Lower lobe of right lung (tissue), 2 donors: ENCODE results near the gene MYL6B. TPM values are rescaled to one million over a fixed set of nuclear protein-coding genes. Genes with fewer than 3 reads are reported as not detected.
"Not testable (repeated sequence)": the region's sequence is repeated elsewhere in the genome, so short reads cannot be mapped to it uniquely, and the experiment has no call there.

Source experiments
- ATAC-seq, 2 donors: fragments of 200-7000 bp; cut with Tn5 transposase; one replicate each; pipeline ENCODE4 v1.9.1; 2020 to 2022; ENCODE audit warnings: mild to moderate bottlenecking in 2 of 2, moderate library complexity in 2 of 2
- DNase-seq: peaks from one replicate; pipeline ENCODE4 v3.0.0-alpha.2; 2020
- H3K27ac ChIP-seq: fragments of 200-600 bp; one replicate; pipeline ENCODE4 v1.8.0; 2022
- H3K27me3 ChIP-seq: fragments of 200-600 bp; one replicate; pipeline ENCODE4 v1.8.0; 2022; ENCODE audit warnings: low read depth
- H3K36me3 ChIP-seq: fragments of 200-600 bp; one replicate; pipeline ENCODE4 v1.8.0; 2022; ENCODE audit warnings: mild to moderate bottlenecking
- H3K4me1 ChIP-seq: fragments of 200-600 bp; one replicate; pipeline ENCODE4 v1.8.0; 2022
- H3K4me3 ChIP-seq: fragments of 200-600 bp; one replicate; pipeline ENCODE4 v1.8.0; 2022; ENCODE audit warnings: mild to moderate bottlenecking
- H3K9me3 ChIP-seq: fragments of 200-600 bp; one replicate; pipeline ENCODE4 v1.8.0; 2022
- intact Hi-C: fragments of 100-400 bp; cut with DNase I; formaldehyde crosslinking; loops from one replicate; pipeline ENCODE4 v1.11.0; 2022
- total RNA-seq: library from RNA; stranded (reverse); fragmentation: NEBNext Ultra II Directional; extraction: Animal tissue kit (Norgen Biotek cat#: 25700); gene quantifications from one replicate; pipeline ENCODE4 v1.2.1, GENCODE V29; 2021
- TF ChIP-seq, protein P1 (sequence below): fragments of 200-600 bp; IDR thresholded peaks from one replicate; pipeline ENCODE4 v1.8.0; 2022; ENCODE audit warnings: antibody characterized with exemption, mild to moderate bottlenecking
- donor health status: DM: no; HTN: yes; CAD: no; lungs with severe emphysema.

MYL6B gene
- total RNA-seq, 1 donor from 2014 or later, result 21.4 TPM

DNA sequence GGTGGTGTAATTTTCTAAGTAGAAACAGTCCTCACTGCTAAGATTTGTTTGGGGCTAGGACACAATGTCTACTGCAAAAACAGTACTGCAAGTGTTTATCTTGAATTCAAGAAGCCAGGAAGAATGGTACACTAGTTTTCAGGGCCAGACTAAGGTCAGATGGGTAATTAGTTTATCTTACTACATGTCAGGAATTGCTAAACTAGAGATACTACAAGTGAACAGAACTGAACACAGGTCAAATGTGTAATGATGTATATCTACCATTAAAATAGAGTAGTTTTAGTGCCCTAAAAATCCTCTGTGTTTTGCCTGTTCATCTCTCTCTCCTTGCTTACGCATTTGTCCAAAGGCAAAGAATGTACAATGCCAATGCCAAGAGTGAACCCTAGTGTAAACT is 38.3 kb upstream of the MYL6B start:
- Histone ChIP-seq H3K27ac (no peak overlapping the region), H3K27me3 (no peaks in the 10 kb centered on the region), H3K4me1 (peaks cover 7% of the 10 kb centered on the region), H3K9me3 (no peaks in the 10 kb centered on the region), H3K4me3 (no peak overlapping the region), H3K36me3 (peaks cover 53% of the 10 kb centered on the region)
- TF ChIP-seq, protein P1, sequence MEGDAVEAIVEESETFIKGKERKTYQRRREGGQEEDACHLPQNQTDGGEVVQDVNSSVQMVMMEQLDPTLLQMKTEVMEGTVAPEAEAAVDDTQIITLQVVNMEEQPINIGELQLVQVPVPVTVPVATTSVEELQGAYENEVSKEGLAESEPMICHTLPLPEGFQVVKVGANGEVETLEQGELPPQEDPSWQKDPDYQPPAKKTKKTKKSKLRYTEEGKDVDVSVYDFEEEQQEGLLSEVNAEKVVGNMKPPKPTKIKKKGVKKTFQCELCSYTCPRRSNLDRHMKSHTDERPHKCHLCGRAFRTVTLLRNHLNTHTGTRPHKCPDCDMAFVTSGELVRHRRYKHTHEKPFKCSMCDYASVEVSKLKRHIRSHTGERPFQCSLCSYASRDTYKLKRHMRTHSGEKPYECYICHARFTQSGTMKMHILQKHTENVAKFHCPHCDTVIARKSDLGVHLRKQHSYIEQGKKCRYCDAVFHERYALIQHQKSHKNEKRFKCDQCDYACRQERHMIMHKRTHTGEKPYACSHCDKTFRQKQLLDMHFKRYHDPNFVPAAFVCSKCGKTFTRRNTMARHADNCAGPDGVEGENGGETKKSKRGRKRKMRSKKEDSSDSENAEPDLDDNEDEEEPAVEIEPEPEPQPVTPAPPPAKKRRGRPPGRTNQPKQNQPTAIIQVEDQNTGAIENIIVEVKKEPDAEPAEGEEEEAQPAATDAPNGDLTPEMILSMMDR, result no peak
- ATAC-seq (no peak), DNase-seq (no peak)
- intact Hi-C loops, result no loop called here

DNA sequence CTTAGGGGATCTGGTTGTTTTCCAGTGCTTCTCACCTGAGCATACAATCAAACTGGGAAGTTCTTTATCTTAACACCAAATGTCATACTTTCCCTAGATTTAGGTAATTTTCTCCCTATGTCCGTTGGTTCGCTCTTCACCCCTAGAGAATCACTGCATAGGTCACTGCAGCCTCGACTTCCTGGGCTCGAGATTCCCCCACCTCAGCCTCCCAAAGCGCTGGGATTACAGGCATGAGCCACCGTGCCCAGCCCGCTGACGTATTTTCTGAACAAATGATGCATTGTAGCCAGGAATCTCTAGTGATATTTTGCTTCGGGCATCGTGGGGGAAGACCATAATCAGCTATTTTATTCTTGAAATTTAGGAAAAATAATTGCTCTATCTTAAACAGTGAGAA is 37.1 kb upstream of the MYL6B start:
- Histone ChIP-seq H3K4me1 (peaks cover 19% of the 10 kb centered on the region), H3K27me3 (no peaks in the 10 kb centered on the region), H3K27ac (peak overlapping the region; percentile 91), H3K4me3 (peak overlapping the region; percentile 72), H3K36me3 (peaks cover 48% of the 10 kb centered on the region), H3K9me3 (no peaks in the 10 kb centered on the region)
- no peak for DNase-seq
- intact Hi-C loops, result no loop called here
- no peak for ATAC-seq
- TF ChIP-seq, protein P1, result no peak

DNA sequence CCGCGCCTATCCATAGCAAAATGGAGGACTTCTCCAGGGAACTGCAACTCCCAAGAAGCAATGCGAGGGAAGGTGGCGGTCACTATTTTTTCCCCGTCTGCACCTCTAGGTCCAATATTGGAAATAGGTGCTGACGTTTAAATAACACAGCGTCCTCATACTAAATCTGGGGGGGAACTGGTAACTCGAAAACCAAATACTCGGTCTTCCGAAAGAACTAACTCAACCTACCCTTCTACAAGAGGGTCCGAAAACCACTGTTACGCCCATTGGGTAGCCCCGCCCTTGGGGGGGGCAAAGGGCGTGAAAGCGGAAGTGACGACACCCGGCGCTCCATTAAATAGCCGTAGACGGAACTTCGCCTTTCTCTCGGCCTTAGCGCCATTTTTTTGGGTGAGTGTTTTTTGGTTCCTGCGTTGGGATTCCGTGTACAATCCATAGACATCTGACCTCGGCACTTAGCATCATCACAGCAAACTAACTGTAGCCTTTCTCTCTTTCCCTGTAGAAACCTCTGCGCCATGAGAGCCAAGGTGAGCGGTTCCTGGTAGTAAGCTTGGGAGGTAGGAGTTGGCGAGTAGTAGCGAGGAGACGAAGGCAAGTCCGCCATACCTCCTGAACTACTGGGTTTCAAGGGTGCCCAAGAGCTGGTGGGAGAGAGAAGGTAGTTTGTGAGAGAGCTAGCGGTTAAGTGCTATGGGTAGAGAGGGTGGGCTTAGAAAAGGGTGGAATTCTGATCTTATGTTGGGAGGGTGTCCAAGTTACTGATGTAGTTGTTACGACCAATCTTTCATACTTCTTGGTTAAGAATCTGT is 35.9 kb upstream of the MYL6B start, which contains the start of gene RPL41:
TSS of gene RPL41 (plus strand) at position 367 of the 815 bp plus-strand sequence.
- ATAC-seq, result peak; percentile 82
- H3K27ac ChIP-seq, result peak within 1 kb of the TSS; percentile 91
- peaks cover 21% of the 10 kb centered on the region for H3K4me1 ChIP-seq
- DNase-seq, result peak; percentile 94
- no peaks in the 10 kb centered on the region for H3K9me3 ChIP-seq
- peaks cover 48% of the 10 kb centered on the region for H3K36me3 ChIP-seq
- H3K4me3 ChIP-seq, result peak within 1 kb of the TSS; percentile 72
- no peaks in the 10 kb centered on the region for H3K27me3 ChIP-seq
- intact Hi-C loops, result no loop called here
- TF ChIP-seq, protein P1, result no peak

DNA sequence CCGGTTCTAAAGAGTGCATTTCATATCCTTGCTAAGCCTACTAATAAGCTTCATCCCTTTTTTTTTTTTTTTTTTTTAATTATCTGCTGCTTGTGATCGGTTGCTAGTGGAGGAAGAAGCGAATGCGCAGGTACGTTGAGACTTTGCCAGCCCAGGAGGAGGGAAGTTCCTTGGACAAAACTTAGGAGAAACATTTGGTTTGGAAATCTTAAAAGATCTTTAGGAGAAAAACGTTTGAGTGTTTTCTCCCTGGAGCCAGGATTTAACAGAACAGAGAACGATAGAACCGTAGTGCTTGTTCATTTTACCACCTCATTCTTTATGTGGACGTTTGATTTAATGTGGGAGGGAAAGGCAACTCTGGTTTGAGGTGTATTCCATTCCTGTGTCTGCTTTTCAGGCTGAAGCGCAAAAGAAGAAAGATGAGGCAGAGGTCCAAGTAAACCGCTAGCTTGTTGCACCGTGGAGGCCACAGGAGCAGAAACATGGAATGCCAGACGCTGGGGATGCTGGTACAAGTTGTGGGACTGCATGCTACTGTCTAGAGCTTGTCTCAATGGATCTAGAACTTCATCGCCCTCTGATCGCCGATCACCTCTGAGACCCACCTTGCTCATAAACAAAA is 35.2 kb upstream of the MYL6B start:
- peaks cover 46% of the 10 kb centered on the region for H3K36me3 ChIP-seq
- DNase-seq, H3K27me3 ChIP-seq, ATAC-seq, H3K9me3 ChIP-seq, intact Hi-C loops: not testable (repeated sequence)
- peak overlapping the region; percentile 91 for H3K27ac ChIP-seq
- H3K4me1 ChIP-seq, result peaks cover 21% of the 10 kb centered on the region
- H3K4me3 ChIP-seq, result peak overlapping the region; percentile 72

DNA sequence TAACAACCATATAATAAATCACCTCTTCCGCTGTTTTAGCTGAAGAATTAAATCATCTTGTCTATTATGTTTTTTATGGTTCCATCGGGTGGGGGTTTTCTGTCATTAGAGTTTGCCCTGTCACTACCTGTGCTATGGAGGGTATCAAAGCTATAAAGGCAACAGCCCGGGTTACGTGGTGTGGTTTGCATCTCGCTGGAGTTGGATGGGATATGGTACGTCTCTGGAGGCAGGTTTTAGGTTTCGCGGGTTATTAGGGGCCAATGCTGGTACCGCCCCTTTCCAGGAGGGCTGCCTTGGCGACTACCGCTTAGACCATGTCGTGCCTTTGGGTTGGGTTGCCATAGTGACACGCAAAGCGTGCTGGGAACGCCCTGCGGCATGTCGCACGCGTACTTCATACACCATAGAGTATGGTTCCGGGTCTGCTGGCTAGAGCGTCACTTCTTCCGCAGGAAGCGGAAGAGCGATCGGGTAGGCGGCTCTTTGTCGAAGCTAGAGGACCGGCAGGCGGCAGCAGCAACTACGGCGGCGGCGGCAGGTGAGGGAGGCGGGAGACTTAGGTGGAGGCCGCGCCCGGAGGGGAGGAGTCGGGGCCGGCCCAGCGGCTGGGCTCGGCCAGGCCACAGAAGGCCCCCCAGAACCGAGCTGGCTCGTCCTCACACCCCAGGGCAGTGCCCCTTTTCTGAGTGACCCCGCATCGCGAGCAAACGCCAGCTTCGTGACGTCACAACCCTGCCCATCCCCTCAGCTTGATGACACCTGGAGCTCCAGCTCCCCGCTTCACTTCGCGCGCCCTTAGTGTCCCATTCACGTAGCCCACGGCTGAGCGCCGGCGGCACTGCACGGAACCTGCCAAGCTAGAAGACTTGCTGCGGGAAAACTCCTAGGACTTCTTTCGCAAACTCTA is 34.4 kb upstream of the MYL6B start, which contains the start of gene ZC3H10:
TSS of gene ZC3H10 (plus strand) at position 489 of the 910 bp plus-strand sequence. CDS start 2,297 bp downstream, outside the sequence.
- Histone ChIP-seq H3K4me1 (peaks cover 21% of the 10 kb centered on the region), H3K27me3 (no peaks in the 10 kb centered on the region), H3K36me3 (peaks cover 37% of the 10 kb centered on the region), H3K4me3 (peak within 1 kb of the TSS; percentile 72), H3K27ac (peak within 1 kb of the TSS; percentile 91), H3K9me3 (no peaks in the 10 kb centered on the region)
- ATAC-seq (peak; percentile 90 to 95), DNase-seq (peak; percentile 99)
- intact Hi-C loops, result no loop called here
- TF ChIP-seq, protein P1, result peak; percentile 53
